A549 treated with AZD2906 at 1 μM for 4 hours (cell line): ENCODE measurements around the gene TTC21B. TPM values are rescaled to one million over a fixed set of nuclear protein-coding genes. Genes with fewer than 3 reads are reported as not detected.

ENCODE experiments used
- total RNA-seq: library from RNA; stranded (reverse); fragments of 200-300 nt; extraction: Qiagen RNA extraction; gene quantifications from 5 replicates; pipeline ENCODE4 v1.2.3, GENCODE V29; 2022

Gene TTC21B
- 2.8 to 6.0 TPM (median 3.9 TPM) in 5 replicates for total RNA-seq

DNA sequence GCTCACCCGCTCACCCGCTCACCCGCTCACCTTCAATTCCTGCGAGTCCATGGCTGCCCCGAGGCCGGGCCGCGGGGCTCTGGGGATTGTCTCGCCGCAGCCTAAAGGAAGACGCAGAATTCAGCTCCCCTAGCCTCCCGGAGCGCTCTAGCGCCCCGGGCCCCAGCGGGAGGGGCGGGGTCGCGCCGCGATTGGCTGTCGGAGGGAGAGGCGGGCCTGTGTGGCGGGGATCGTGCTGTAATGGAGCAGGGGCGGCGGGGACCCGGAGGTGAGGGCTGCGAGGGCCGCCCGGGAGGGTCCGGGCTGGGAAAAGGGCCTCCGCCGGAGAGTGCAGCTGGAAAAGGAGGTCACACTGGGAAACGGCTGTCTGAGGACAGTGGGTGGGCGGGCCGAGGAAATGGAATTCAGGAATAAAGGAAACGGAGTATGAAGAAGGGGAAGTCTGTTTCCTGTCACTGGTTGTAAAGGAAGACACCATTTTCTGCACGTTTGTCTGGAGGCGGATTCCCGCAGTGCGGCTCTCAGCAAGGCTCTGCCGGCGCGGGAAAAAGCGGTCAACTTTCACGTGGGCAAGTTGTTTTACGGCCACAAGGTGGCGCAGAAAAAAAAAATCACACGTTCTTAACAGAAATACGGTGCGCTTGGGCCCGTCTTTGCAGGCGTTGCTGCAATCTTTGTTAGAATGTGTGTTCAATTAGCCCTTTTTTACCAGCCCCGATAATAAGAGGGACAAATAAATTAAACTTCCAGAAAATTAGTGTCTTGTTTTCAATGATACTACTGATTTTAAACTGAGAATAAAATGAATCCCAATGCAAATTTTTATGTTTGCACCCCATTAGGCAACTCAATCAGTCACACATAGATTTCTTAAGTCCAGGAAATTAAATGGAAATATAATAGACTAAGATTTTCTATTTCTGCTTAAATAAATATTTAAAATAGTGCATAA, at the start of gene TTC21B:
TTC21B (minus strand) TSS at position 122 of the 952 bp plus-strand sequence; CDS start at position 51, 71 bp downstream.

Other genes starting within 250 kb of the TTC21B start
- 0.06 to 0.08 TPM in 2 of 5 replicates, not detected in the others for gene GALNT3, start 159.5 kb downstream of the TTC21B start, total RNA-seq
- gene SCN1A, start 174.2 kb upstream of the TTC21B start, total RNA-seq = not detected in 5 replicates